Cerebellar nuclear complex (tissue), 1 donor: ENCODE measurements around the gene CDK18.
"Not testable (repeated sequence)": the region's sequence is repeated elsewhere in the genome, so short reads cannot be mapped to it uniquely, and the experiment has no call there.

ENCODE experiments used
- DNase-seq, 2 experiments: peaks; one replicate each; lab custom pipeline; 2025; lab: John Stamatoyannopoulos, UW

The CDK18 gene

DNA sequence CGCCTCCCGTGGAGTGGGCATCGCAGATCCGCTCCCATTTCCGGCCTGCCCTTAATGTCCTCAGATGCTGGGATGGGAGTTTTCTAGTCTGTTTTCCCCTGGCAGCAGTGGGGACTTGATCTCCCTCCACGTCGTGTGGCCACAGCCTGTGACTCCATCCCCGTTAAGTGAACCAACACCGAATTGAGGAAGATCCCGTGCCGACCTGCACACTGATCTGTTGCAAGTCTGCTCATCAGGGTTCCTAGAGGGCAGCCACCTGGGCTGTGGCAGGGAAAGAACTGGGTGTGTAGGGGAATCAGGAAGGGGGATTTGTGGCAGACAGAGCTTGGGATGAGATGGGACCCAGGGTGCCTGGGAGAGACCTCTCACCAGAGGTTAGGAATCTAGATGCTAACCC lies 23.3 kb upstream of the CDK18 start:
- DNase-seq = no peak

DNA sequence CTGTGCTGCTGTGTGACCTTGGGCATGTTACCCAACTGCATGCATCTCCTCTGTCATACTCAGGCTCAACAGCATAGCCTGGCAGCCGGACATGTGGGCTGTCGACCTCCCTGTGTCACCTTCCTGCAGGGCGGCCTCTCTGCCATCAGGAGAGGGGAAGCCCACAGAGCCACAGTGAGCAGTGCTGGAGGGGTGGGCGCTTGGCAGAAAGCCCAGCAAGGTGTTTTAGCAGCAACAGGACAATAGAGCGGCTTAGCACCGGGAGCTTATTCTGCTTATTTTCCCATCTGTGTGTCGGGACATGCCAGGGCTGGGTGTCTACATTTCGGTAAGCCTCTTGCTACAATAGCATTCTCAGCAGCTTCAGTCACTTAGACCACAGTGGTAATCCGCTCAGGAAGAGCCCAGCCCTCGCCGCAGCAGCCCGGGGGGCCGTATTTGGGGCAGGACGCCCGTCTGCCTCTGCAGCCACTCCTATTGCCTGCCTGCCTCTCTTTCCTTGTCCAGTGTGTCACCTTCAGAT lies 22.8 kb upstream of the CDK18 start:
- DNase-seq = no peak

DNA sequence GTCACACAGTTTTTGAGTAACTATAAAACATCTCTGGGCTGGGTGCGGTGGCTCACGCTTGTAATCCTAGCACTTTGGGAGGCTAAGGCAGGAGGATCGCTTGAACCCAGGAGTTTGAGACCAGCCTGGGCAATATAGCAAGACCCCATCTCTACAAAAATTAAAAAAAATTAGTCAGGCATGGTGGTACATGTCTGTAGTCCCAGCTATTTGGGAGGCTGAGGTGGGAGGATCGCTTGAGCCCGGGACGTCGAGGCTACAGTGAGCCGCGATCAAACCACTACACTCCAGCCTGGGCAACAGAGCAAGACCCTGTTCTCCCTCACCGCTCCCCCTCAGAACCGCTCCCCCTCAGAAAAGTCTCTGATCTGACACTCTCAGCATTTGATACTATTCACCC lies 21.9 kb upstream of the CDK18 start:
- DNase-seq = not testable (repeated sequence)

DNA sequence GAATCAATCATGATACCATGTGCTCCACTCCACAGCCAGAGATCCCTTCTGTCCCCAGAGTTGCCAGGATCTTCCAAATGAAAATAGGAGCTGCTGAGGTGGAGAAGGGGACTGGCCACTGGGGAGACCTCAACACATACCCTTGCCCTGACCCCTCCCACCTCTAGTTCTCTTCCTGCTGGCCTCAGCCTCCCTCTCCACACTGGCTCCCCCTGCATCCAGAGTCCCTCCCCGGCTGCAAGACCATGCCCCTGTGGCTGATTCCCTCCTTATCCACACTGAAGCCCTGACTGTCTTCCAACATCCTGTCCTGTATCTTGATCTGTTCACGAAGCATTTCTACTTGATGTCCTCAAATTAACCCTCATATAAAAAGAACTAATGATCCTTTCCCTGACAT lies 21.1 kb upstream of the CDK18 start:
- no peak for DNase-seq

DNA sequence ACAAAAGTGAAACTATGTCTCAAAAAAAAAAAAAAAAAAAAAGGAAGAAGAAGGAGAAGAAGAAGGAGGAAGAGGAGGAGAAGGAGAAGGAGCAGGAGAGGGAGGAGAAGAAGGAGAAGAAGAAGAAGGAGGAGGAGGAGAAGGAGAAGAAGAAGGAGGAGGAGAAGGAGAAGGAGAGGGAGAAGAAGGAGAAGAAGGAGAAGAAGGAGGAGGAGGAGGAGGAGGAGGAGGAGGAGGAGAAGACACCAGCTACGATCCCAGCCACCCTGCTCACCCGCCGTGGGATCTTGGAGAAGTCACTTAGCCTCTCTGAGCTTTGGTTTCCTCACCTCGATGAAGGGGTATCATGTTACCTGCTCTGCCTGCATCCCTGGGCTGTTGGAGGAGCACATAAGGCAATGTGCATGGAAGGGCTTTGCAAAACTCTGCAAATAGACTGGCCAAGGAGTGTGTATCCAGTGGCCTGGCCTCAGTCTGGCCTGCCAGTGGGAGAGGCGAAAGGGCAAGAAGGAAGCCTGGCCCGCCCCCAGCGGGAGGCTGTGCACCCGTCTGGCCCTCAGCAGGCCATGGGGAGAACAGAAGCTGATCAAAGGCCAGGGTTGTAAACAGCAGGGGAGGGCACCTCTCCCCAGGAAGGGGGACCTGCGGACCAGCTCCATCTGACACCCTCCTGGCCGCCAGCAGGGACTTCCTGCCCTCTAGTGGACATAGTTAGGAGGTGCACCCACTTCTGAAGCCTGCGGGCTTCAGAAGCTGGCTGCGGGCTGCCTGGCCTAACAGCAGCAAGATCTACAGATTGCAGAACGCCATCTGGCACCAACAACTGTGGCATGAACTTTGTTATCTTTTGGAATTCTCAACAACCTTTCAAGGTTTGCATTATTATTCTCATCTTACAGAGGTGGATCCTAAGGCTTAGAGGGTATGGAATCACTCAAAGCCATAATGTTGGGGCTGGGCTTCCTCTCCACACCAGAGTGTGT lies 19.2 kb upstream of the CDK18 start:
- DNase-seq = peak in 1 of 2 experiments; percentile 73

DNA sequence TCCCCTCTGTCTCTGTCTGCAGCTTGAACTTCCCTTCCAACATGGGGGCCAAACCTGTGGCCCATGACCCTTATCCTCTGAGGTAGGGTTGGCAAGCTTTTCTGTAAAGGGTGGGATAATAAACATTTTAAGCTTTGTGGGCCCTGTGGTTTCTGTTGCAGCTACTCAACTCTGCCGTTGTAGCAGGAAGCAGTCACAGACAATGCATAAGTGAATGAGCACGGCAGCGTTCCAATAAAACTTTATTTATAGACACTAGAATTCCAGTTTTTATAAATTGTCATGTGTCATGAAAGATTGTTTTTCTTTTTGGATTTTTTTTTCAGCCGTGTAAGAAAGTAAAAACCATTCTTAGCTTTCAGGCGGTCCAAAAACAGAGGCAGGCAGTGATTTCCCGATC lies 18.2 kb upstream of the CDK18 start:
- no peak for DNase-seq

DNA sequence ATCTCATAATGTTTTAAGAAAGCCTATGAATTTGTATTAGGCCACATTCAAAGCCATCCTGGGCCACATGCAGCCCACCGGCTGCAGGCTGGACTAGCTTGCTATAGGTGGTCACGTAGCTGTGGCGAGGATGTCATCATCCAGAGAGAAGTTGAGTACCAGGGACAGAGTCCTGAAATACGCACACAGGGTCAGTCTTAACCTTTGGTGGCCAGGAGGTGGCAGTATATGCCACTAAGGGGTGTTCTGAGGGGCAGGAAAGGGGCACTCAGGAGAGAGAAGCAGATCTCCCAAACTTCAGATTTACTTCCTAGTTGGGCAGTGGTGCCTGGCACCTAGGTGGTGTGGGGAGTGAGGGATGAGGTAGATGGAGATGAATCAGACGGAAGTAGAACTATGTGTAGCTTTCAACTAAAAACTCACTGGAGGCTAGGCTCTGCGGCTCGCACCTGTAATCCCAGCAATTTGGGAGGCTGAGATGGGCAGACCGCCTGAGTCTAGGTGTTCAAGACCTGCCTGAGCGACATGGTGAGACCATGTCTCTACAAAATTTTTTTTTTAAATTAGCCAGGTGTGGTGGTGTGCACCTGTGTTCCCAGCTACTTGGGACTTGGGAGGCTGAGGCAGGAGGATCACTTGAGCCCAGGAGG lies 16.3 kb upstream of the CDK18 start:
- peak in 1 of 2 experiments; percentile 14 for DNase-seq

DNA sequence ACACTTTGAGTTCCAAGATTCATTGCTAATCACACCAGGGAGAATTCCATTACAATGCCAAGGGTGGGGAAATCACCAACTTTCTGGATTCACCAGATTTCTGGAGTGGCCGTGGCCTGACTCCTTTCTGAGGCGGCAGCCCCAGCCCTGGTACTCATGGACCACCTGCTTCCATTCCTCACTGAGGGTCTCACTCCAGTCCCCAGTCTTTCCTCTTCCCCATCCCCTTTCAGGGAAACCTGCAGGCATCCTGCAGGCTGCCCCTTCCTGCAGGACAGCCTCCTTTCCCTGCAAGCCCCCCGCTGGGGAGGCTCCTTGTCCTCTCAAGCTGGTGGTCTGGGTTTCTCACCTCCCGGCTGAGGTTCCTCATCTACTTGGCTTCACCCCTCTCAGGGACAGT lies 12.7 kb upstream of the CDK18 start:
- DNase-seq = no peak

DNA sequence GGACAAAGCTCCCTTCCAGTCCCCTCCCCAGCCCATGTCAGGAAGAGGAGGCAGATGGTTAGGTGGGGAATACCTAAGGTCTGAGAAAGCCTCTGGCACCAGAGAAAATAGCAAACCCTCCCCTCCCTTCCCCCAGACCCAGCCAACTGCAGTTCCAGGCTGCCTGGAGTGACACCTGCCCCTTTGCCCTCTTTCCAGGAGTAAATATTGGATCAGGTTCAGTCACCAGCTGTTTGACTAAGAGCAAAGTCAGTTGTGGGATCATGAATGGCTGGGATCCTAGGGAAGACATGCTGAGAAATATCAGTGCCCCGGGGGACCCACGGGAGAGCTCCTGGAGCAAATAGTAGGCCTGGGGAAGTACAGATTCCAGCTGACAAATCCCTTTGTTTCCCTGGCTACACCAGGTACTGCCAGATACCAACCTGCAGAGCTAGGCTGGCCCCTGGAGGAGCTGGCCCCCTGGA lies 12.2 kb upstream of the CDK18 start:
- DNase-seq = no peak

DNA sequence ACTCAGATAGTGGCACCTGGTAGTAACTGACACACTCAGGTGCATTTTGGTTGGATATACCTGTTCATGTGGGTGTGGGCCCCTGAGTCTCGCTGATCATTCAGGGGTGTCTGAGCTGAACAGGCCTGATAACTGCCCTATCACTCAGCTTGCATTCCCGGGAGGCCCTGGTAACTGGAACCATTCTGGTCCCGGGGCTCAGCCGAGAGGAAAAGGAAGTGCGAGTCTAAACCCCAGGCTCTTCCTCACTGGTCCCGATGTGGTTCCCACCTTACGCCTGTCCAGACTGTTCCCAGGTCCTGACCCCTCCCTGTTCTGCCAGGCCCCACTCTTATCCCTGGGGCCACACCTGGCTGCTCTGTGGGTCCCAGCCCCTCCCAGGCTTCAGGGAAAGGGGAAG lies 11.7 kb upstream of the CDK18 start:
- no peak for DNase-seq

DNA sequence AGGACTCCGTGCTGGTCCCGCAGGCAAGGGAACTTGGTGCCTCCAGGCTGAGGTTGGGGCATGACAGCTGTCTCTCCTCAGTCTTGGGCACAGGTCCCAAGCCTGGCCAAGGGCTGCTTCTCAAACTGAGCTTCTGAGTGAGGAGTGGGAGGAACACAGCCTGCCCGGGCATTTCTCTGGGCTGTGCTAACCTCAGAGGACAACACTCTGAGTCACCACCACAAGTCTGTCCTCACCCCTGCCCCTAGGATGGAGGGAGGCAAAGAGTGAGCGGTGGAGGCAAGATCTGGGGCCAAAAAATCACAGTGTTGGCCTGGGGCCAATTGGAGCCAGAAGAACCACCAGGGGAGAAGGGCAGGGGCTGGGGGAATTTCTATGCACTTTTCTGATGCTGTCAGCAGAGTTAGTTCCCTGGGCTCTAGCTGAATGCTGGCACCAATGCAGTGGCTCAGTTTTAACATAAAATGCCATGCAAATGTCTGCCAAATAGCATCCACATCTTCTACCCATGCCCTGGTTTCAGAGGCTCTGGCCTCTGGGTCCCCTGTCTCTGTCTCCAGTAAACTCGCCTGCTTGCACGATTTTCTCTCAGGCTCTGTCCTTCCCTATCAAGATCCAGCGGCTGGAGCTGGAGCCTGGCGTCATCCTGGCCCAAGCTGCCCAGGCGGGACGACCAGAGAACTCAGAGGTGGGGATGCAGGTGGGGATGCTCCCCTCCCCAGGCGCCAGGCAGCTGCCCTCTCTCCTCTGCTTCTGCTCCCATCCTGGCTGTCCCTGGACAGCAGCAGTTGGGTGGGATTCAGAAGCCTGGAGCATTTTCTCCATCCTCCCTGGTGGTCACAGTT lies 11.0 kb upstream of the CDK18 start:
- no peak for DNase-seq

DNA sequence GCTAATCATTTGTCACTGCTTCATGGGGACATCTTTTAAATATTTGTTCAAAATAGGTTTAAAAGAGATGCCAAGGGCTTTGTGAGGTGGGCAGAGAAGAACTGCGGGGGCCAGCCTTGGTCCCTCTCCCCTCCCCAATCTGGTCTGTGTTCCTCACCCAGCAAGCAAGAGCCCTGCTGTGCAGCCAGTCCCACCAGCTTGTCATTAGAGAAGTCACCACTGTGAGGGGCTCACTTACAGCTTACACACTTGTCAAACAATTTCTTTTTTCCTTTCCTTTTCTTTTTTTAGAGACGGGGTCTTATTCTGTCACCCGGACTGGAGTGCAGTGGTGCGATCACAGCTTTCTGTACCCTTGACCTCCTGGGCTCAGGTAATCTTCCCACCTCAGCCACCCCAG lies 10.4 kb upstream of the CDK18 start:
- DNase-seq = no peak

DNA sequence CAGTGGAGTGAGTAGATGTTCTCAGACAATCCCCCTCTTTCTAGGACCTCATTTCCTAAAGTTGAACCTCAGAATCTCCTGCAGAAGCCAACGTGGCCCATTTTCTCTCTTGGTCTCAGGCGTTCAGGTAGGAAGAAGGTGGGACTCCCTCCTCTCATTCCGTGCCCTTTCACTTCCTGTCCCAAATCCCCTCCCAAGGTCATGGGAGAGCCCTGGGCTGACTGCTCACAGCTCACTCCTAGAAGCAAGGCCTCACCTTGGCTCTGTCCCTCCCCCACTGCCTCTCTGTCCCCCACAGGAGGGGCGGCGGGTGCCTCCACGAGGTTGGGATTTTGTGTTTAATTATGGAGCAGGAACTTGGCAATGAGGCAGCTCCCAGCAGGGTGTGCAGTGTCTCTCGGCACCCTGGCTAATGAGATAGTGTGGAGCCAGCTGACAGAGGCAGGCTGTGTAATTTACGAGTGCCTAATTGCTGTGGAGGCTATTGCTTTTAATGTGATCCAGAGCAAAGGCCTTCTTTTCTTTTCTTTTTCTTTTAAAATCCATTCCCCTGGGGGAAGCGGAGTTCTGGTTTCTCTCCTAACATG lies 9.1 kb upstream of the CDK18 start:
- DNase-seq = peak in 1 of 2 experiments; percentile 18

DNA sequence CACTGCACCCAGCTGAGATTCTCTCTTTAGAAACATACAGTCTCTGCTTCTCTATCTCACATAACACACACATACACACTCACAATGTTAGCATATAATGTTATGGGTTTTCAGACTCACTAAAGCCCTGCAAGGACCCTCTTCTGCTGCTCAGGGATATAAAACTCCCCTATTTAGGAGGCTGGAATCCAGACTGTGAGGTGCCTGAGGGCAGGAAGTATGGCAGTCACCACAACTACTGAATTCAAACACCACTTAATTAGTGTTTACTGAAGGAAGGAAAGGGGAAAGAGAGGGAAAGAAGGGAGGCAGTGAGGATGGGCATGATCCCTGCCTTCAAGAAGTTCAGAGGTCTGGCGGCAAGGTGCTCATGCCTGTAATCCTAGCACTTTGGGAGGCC lies 7.8 kb upstream of the CDK18 start:
- DNase-seq = no peak

DNA sequence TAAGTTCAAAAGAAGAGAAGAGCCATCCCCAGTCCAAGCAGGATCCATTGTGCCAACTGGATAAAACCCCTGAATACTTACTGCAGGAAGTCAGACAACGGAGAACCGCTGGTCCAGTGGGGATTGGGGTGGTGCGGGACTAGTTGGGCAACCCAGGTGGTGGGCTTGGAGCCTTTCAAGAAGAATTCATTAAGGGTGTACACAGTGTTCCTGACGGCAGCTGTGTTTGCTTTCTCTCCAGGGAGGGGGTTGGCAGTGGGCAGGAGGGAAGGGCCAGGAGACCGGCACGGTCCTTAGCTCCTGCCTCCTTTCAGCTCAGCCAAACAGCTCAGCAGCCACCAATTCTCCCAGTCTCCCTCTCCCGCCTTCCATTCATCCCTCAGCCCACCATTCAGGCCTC lies 7.1 kb upstream of the CDK18 start:
- DNase-seq = no peak

DNA sequence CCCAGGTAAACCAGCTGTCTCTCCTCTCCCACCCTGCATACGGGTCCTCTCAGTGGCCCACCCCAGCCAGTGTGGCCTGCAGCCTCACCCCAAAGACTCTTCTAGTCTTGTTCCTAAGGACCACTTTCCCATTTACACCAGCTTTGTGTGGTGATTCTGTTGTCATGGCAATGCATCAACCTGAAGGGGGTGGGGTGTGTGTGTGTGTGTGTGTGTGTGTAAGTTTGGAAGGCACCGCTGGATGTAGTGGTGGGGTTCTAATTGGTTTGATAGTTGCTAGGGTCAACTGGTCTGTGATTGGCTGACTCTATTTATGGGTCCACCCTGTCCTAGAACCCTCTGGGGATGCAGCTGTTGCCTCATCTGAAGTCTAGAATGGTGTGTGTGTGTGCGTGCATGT lies 4.7 kb upstream of the CDK18 start:
- DNase-seq = no peak

DNA sequence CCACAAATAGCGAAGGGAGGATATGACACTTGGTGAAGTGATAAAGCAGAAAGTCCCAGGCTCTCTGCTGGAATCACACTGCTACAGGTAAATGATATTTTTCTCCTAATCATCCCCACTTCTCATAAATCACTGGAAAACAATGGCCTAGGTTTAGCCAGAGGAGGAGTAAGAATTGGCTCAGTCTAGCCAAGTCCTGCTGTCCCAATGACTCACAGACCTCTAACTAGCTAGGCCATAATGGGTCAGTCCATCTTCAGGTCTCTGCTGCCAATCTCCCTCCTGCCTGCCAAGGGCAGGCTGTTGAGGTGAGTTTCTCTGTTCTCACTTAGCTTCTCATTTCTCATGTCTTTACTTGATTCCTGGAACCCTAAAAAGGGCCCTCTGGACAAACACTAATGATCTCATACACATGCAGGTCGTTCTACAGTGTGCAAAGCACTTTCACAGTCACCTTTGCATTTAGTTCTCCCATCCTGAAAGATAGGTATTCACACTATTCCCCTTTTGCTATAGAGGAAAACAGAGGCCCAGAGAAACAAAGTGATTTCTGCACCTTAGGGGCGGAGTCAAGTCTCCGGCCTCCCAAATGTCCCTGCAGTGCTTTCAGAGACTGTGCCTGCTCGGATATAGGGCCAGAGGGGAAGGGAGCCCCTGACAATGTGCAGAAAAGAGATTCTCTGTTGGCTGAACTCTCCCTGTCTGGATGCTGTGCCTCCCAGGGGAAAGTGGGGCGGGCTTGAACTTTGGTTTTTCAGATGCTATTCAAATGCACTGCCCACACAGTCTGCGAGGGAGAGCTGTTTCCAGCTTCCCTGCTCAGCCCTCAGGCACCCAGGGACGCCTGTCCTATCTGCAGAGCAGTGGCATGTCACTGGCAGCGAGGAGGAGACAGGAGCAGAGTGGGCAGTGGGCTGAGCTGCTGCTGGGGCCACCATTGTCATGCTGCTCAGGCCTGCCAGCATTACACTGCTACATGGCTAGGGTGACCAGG lies 3.9 kb upstream of the CDK18 start:
- no peak for DNase-seq

DNA sequence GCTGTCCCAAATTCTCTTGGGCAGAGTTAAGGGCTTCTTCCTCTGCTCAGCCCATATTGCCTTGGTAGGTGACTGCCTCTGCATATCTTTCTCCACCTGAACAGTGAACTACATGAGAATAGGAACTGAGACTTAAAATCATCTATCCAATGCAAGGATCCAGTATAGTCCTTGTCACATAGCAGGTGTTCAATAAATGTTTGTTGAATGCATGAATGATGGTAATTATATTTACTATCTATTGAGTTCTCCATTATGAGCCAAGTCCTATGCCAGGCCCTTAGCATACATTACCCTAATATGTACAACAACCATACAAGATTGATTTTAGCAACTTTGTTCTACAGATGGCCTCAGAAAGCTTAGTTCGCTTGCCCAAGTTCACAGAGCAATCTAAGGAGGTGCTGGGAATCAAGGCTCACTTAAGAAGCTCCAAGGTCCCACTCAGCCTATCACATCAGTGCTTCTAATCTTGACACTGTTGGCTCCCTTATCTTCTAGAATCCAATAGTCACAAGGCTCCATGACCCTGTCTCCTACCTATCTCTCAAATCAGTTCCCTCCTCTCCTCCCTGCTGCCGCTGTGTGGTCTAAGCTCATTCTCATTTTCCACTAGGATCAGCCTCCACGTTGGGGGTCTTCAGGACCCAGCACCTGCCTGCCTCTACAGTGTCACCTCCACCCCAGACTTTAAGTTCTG lies 2.2 kb upstream of the CDK18 start:
- DNase-seq = no peak

DNA sequence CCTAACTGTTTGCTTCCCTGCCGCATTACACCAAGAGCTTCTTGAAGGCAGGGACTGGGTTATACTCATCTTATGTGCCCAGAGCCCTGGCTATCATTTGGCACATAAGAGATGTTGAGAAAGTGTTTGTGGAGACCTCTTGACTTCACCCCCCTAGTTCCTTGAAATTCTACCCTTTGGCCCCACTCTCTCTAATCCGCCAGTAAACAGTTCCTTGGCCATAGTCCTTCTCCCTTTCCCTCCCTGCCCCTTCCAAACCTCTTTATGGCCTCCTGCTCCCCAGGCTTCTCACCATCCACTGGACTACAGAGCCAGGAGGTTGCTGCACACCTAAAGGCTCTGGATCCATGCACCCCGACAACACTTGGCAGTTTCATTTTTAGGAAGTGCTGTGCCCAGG lies 1.5 kb upstream of the CDK18 start:
- no peak for DNase-seq
